ENCODE results near the gene TBCD. TPM values are rescaled to one million over a fixed set of nuclear protein-coding genes. Genes with fewer than 3 reads are reported as not detected.

TBCD gene
- total RNA-seq, 1 donor: 39.5 TPM

GRCh38 chr17:82815790-82816305, 64.0 kb downstream of the TBCD start:
- no peak overlapping the region for H3K4me3 ChIP-seq (ENCODE audit: low read depth, low read length)
- TF ChIP-seq CTCF (IDR thresholded peaks at IDR 0.05; ENCODE audit: insufficient read depth, low read length): no peak
- no peak for DNase-seq (ENCODE audit: low read depth)

- peak; percentile 32 for DNase-seq (ENCODE audit: low read depth)
- no peak for TF ChIP-seq CTCF (IDR thresholded peaks at IDR 0.05; ENCODE audit: insufficient read depth, low read length)
- no peak overlapping the region for H3K4me3 ChIP-seq (ENCODE audit: low read depth, low read length)
Measured at GRCh38 chr17:82816358-82816757, 64.5 kb downstream of the TBCD start.

- H3K4me3 ChIP-seq (ENCODE audit: low read depth, low read length): no peak overlapping the region
- no peak for DNase-seq (ENCODE audit: low read depth)
- no peak for TF ChIP-seq CTCF (IDR thresholded peaks at IDR 0.05; ENCODE audit: insufficient read depth, low read length)
Measured at GRCh38 chr17:82817947-82818346, 66.1 kb downstream of the TBCD start.

- TF ChIP-seq CTCF (IDR thresholded peaks at IDR 0.05; ENCODE audit: insufficient read depth, low read length): no peak
- H3K4me3 ChIP-seq (ENCODE audit: low read depth, low read length): no peak overlapping the region
- DNase-seq (ENCODE audit: low read depth): no peak
Measured at GRCh38 chr17:82820278-82821251, 68.7 kb downstream of the TBCD start.

GRCh38 chr17:82821554-82821953, 69.7 kb downstream of the TBCD start:
- DNase-seq (ENCODE audit: low read depth): no peak
- no peak for TF ChIP-seq CTCF (IDR thresholded peaks at IDR 0.05; ENCODE audit: insufficient read depth, low read length)
- no peak overlapping the region for H3K4me3 ChIP-seq (ENCODE audit: low read depth, low read length)

- no peak for TF ChIP-seq CTCF (IDR thresholded peaks at IDR 0.05; ENCODE audit: insufficient read depth, low read length)
- no peak for DNase-seq (ENCODE audit: low read depth)
- H3K4me3 ChIP-seq (ENCODE audit: low read depth, low read length): no peak overlapping the region
Measured at GRCh38 chr17:82822281-82822680, 70.4 kb downstream of the TBCD start.
